ENCODE measurements around the gene GALNT16. TPM values are rescaled to one million over a fixed set of nuclear protein-coding genes. Genes with fewer than 3 reads are reported as not detected.

The GALNT16 gene
- total RNA-seq, 1 donor from 2014 or later = 4.1 TPM

DNA sequence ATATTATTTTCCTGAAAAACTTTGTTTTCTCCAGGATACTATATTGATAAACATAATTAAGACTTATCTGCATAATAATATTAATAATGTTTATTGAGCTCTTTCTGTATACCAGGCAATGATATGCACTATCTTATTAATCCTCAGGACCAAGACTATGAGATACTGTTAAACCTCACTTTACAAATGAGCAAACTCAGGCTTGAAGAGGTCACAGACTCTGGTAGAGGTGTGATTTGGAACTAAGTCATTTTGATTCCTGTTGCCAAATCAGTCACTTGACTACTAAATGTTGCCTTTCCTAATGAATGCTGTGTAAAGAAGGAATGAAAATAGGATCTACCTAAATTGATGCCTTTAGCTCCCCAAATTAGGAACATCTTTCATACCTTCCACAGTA, 145.8 kb downstream of the GALNT16 start:
- no peak for DNase-seq (ENCODE audit: low spot score)

Other genes starting within 250 kb of the GALNT16 start
- gene DCAF5, start 107.0 kb upstream of the GALNT16 start, total RNA-seq = 56.4 TPM
- 31.0 TPM for gene EXD2, start 68.7 kb upstream of the GALNT16 start, total RNA-seq
- 136 TPM for gene ERH, start 138.1 kb downstream of the GALNT16 start, total RNA-seq
- 71.2 TPM for gene SLC39A9, start 138.5 kb downstream of the GALNT16 start, total RNA-seq
- 0.06 TPM for gene PLEKHD1, start 224.6 kb downstream of the GALNT16 start, total RNA-seq

Data from mucosa of gallbladder (tissue), 1 donor.